Measurements from ENCODE around the gene RPL9.

DNA sequence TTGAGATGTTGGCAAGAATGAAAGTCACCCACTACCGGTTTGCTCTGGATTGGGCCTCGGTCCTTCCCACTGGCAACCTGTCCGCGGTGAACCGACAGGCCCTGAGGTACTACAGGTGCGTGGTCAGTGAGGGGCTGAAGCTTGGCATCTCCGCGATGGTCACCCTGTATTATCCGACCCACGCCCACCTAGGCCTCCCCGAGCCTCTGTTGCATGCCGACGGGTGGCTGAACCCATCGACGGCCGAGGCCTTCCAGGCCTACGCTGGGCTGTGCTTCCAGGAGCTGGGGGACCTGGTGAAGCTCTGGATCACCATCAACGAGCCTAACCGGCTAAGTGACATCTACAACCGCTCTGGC, 12.3 kb downstream of the RPL9 start:
- TF ChIP-seq EZH2phosphoT487 (IDR thresholded peaks at IDR 0.05; ENCODE audit: borderline replicate concordance) (no peak), ZFX (IDR thresholded peaks at IDR 0.05) (no peak), EZH2 (IDR thresholded peaks at IDR 0.05) (no peak), ZNF274 (IDR thresholded peaks at IDR 0.05; ENCODE audit: low read depth, low read length) (no peak), FOSL1 (IDR thresholded peaks at IDR 0.05; ENCODE audit: low read depth) (no peak), SP1 (IDR thresholded peaks at IDR 0.05; ENCODE audit: low read depth) (no peak), SIN3A (IDR thresholded peaks at IDR 0.05; ENCODE audit: low read depth) (no peak), YY1 (IDR thresholded peaks at IDR 0.05; ENCODE audit: extremely low read depth, insufficient replicate concordance, low read depth, low read length) (no peak), TCF7L2 (IDR thresholded peaks at IDR 0.05; ENCODE audit: borderline replicate concordance, extremely low read depth, insufficient read depth, insufficient read length) (no peak)
- TF ChIP-seq, protein P1, sequence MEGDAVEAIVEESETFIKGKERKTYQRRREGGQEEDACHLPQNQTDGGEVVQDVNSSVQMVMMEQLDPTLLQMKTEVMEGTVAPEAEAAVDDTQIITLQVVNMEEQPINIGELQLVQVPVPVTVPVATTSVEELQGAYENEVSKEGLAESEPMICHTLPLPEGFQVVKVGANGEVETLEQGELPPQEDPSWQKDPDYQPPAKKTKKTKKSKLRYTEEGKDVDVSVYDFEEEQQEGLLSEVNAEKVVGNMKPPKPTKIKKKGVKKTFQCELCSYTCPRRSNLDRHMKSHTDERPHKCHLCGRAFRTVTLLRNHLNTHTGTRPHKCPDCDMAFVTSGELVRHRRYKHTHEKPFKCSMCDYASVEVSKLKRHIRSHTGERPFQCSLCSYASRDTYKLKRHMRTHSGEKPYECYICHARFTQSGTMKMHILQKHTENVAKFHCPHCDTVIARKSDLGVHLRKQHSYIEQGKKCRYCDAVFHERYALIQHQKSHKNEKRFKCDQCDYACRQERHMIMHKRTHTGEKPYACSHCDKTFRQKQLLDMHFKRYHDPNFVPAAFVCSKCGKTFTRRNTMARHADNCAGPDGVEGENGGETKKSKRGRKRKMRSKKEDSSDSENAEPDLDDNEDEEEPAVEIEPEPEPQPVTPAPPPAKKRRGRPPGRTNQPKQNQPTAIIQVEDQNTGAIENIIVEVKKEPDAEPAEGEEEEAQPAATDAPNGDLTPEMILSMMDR (IDR thresholded peaks at IDR 0.05 in 2 of 3, conservative IDR thresholded peaks at IDR 0.05 in 1 of 3; ENCODE audit: borderline replicate concordance in 1 of 3, insufficient read depth in 1 of 3, low read depth in 2 of 3, low read length in 2 of 3), result no peak
- TF ChIP-seq, protein P2, sequence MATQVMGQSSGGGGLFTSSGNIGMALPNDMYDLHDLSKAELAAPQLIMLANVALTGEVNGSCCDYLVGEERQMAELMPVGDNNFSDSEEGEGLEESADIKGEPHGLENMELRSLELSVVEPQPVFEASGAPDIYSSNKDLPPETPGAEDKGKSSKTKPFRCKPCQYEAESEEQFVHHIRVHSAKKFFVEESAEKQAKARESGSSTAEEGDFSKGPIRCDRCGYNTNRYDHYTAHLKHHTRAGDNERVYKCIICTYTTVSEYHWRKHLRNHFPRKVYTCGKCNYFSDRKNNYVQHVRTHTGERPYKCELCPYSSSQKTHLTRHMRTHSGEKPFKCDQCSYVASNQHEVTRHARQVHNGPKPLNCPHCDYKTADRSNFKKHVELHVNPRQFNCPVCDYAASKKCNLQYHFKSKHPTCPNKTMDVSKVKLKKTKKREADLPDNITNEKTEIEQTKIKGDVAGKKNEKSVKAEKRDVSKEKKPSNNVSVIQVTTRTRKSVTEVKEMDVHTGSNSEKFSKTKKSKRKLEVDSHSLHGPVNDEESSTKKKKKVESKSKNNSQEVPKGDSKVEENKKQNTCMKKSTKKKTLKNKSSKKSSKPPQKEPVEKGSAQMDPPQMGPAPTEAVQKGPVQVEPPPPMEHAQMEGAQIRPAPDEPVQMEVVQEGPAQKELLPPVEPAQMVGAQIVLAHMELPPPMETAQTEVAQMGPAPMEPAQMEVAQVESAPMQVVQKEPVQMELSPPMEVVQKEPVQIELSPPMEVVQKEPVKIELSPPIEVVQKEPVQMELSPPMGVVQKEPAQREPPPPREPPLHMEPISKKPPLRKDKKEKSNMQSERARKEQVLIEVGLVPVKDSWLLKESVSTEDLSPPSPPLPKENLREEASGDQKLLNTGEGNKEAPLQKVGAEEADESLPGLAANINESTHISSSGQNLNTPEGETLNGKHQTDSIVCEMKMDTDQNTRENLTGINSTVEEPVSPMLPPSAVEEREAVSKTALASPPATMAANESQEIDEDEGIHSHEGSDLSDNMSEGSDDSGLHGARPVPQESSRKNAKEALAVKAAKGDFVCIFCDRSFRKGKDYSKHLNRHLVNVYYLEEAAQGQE (IDR thresholded peaks at IDR 0.05; ENCODE audit: low read depth), result no peak

All from HCT116 (cell line).